Measurements from ENCODE around the gene CACNA2D4. TPM values are rescaled to one million over a fixed set of nuclear protein-coding genes. Genes with fewer than 3 reads are reported as not detected.

The CACNA2D4 gene
- total RNA-seq, 2 experiments from 2014 or later = 20.8 to 23.6 TPM

GRCh38 chr12:1920971-1921370 is 2.5 kb upstream of the CACNA2D4 start:
- H3K36me3 Mint-ChIP-seq (ENCODE audit: low read depth) = no peaks in the 10 kb centered on the region
- no peak overlapping the region for H3K4me3 Mint-ChIP-seq
- ChIA-PET CTCF (interaction anchor here (1.0 kb wide), 1 partner anchor 19 kb away, joined by 3 read pairs; no protein-coding TSS in a partner anchor), POLR2A (no interaction called here)
- no peaks in the 10 kb centered on the region for H3K9me3 Mint-ChIP-seq
- peaks cover 12% of the 10 kb centered on the region for H3K27me3 Mint-ChIP-seq
- peaks cover 14% of the 10 kb centered on the region for H3K4me1 Mint-ChIP-seq
- no peak overlapping the region for H3K27ac Mint-ChIP-seq
- DNase-seq = peak; percentile 14

DNA sequence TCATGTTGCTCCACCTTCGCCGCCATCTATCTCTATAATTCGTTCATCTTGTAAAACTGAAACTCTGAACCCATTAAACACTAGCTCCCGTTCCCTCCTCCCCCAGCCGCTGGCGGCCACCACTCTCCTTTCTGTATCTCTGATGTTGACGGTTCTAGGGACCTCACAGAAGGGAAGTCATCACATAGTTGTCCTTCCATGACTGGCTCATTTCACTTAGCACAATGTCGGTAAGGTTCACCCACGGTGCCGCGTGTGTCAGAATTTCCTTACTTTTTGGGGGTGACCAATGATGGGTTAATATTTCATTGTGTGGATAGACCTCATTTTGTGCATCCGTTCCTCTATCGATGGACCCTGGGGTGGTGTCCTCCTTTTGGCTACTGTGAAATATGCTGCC is 2.0 kb upstream of the CACNA2D4 start:
- CTCF ChIA-PET = interaction anchor here (1.0 kb wide), 1 partner anchor 19 kb away, joined by 3 read pairs; no protein-coding TSS in a partner anchor

GRCh38 chr12:1919763-1920162 is 1.3 kb upstream of the CACNA2D4 start:
- H3K36me3 Mint-ChIP-seq (ENCODE audit: low read depth) = no peaks in the 10 kb centered on the region
- peaks cover 14% of the 10 kb centered on the region for H3K27me3 Mint-ChIP-seq
- POLR2A ChIA-PET = no interaction called here
- H3K27ac Mint-ChIP-seq = no peak overlapping the region
- H3K4me3 Mint-ChIP-seq = no peak overlapping the region
- DNase-seq = peak; percentile 6
- CTCF ChIA-PET = no interaction called here
- peaks cover 22% of the 10 kb centered on the region for H3K4me1 Mint-ChIP-seq
- H3K9me3 Mint-ChIP-seq = no peaks in the 10 kb centered on the region

More for the DNA sequence above, 2.0 kb upstream of the CACNA2D4 start:
- peaks cover 12% of the 10 kb centered on the region for H3K27me3 Mint-ChIP-seq
- H3K4me1 Mint-ChIP-seq = peaks cover 19% of the 10 kb centered on the region
- no peak overlapping the region for H3K4me3 Mint-ChIP-seq
- DNase-seq = peak; percentile 2
- H3K9me3 Mint-ChIP-seq = no peaks in the 10 kb centered on the region
- no peak overlapping the region for H3K27ac Mint-ChIP-seq
- no peaks in the 10 kb centered on the region for H3K36me3 Mint-ChIP-seq (ENCODE audit: low read depth)
- POLR2A ChIA-PET = no interaction called here

- CTCF ChIA-PET = interaction anchor here (1.7 kb wide), 1 partner anchor 21 kb away, joined by 7 read pairs; no protein-coding TSS in a partner anchor
- H3K36me3 Mint-ChIP-seq (ENCODE audit: low read depth) = no peaks in the 10 kb centered on the region
- H3K27ac Mint-ChIP-seq = no peak overlapping the region
- peak; percentile 7 for DNase-seq
- H3K27me3 Mint-ChIP-seq = peaks cover 14% of the 10 kb centered on the region
- H3K4me1 Mint-ChIP-seq = peaks cover 19% of the 10 kb centered on the region
- no peak overlapping the region for H3K4me3 Mint-ChIP-seq
- H3K9me3 Mint-ChIP-seq = no peaks in the 10 kb centered on the region
- POLR2A ChIA-PET = no interaction called here
Observed at GRCh38 chr12:1919284-1919683, 832 bp upstream of the CACNA2D4 start.

- Mint-ChIP-seq H3K27me3 (peaks cover 14% of the 10 kb centered on the region), H3K36me3 (ENCODE audit: low read depth) (no peaks in the 10 kb centered on the region), H3K4me1 (peaks cover 19% of the 10 kb centered on the region), H3K9me3 (no peaks in the 10 kb centered on the region), H3K4me3 (no peak overlapping the region), H3K27ac (no peak overlapping the region)
- CTCF ChIA-PET = interaction anchor here (1.7 kb wide), 1 partner anchor 21 kb away, joined by 7 read pairs; no protein-coding TSS in a partner anchor
- POLR2A ChIA-PET = no interaction called here
- peak; percentile 6 for DNase-seq
Observed at GRCh38 chr12:1918884-1919236, 408 bp upstream of the CACNA2D4 start.

DNA sequence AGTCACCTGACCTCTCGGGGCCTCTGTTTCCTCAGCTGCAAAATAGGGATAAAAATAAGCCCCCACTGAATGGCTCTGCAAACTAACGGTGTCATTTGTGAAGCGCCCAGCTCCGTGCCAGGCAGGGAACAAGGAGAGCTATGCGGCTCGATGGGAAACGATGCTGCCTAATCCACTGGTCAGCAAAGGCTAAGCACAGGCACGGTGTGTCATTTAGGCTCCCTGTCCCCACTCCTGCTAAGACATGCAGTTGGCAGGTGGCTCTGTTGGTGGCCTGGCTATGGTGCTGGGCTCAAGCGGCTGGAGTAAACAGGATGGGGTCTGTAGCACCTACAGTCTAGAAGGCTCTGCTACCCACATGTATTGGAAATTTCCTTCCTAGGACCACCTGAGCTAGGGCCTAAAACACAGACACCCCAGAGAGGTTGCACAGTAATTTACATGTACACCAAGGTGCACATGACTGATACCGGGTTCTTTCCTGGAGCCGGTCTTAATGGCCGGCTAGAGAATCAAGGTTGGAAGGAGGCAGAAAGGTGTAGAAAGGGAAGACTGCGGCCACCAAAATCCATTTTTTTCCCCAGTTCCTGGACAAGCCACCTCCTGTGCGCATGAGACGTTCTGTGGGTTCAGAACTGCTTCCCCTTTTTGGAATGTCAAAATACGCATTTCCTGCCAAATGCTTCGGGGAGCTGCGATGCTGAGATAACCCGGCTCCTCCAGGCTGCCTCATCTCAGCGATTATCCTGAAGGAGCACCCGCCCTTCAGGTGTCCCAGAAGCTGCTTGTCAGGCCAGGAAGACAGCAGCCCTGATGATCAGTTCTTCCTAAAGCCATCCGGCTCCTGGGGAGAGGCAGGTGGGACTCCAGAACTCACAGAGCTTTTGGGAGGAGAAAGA is 1.0 kb downstream of the CACNA2D4 start:
- no peaks in the 10 kb centered on the region for H3K9me3 Mint-ChIP-seq
- POLR2A ChIA-PET = interaction anchor here (0.8 kb wide), 1 partner anchor 120 kb away, joined by 4 read pairs; no protein-coding TSS in a partner anchor
- no peak overlapping the region for H3K4me3 Mint-ChIP-seq

GRCh38 chr12:1916371-1917171 is 1.9 kb downstream of the CACNA2D4 start:
- Mint-ChIP-seq H3K27ac (peak overlapping the region; percentile 70), H3K36me3 (ENCODE audit: low read depth) (no peaks in the 10 kb centered on the region), H3K4me1 (peaks cover 19% of the 10 kb centered on the region), H3K9me3 (no peaks in the 10 kb centered on the region), H3K27me3 (peaks cover 11% of the 10 kb centered on the region), H3K4me3 (no peak overlapping the region)
- peak; percentile 4 for DNase-seq
- POLR2A ChIA-PET = no interaction called here
- CTCF ChIA-PET = interaction anchor here (1.2 to 2.2 kb wide), 2 partner anchors 23 to 126 kb away, joined by 3 to 9 read pairs; no protein-coding TSS in a partner anchor

More for the DNA sequence above, 1.0 kb downstream of the CACNA2D4 start:
- CTCF ChIA-PET = interaction anchor here (1.7 kb wide), 1 partner anchor 23 kb away, joined by 7 read pairs; no protein-coding TSS in a partner anchor
- Mint-ChIP-seq H3K36me3 (ENCODE audit: low read depth) (no peaks in the 10 kb centered on the region), H3K4me1 (peaks cover 19% of the 10 kb centered on the region), H3K27ac (no peak overlapping the region), H3K27me3 (peaks cover 11% of the 10 kb centered on the region)
- peak; percentile 12 for DNase-seq

GRCh38 chr12:1915082-1915968 is 3.1 kb downstream of the CACNA2D4 start:
- DNase-seq = peak; percentile 66
- CTCF ChIA-PET = interaction anchor here (1.1 to 2.2 kb wide), 3 partner anchors 25 to 124 kb away, joined by 3 to 9 read pairs (median 3); no protein-coding TSS in a partner anchor
- Mint-ChIP-seq H3K36me3 (ENCODE audit: low read depth) (no peaks in the 10 kb centered on the region), H3K4me1 (peaks cover 19% of the 10 kb centered on the region), H3K27me3 (peaks cover 11% of the 10 kb centered on the region), H3K27ac (peak overlapping the region; percentile 70), H3K9me3 (peaks cover 2% of the 10 kb centered on the region), H3K4me3 (no peak overlapping the region)
- POLR2A ChIA-PET = interaction anchor here (0.6 kb wide), 1 partner anchor 312 kb away, joined by 3 read pairs; no protein-coding TSS in a partner anchor

DNA sequence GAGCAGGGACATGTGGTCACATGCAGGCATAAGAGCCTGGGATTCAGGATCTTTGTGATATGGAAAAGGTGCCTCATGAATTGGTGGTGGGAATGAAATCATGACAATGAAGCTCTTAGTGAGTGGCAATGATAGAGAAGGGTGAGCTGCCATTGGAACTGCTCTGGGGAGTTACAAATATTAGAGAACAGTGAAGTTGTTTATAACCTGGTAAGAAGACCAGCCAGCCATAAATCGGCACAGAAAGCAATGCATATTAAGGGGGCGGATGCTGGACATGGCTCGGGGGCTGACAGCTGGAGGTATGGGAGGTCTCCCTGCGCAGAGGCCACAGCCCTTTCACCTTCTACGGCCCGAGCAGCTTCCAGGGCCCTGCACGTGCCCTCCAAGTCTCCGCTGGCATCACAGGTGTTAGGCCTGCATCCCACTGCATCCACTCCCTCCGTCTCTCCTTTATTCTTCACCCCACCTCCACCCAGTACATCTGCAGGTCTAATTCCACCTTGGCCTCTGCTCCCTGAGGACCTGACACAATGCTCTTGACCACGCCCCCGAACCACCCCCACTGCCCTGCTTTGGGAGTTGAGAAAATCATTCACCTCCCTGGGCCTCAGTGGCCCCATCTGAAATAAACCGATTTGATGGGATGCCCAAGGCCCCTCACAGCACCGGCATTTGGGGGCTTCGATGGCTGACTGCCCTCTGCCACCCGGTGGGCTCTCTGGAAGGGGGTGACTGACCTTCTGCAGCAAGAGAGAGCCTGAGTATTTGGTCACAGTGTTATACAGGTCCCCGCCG is 4.1 kb downstream of the CACNA2D4 start:
- H3K36me3 Mint-ChIP-seq (ENCODE audit: low read depth) = no peaks in the 10 kb centered on the region
- peaks cover 10% of the 10 kb centered on the region for H3K27me3 Mint-ChIP-seq
- H3K27ac Mint-ChIP-seq = peak overlapping the region; percentile 32
- peaks cover 19% of the 10 kb centered on the region for H3K4me1 Mint-ChIP-seq
- DNase-seq = peak; percentile 12
- CTCF ChIA-PET = interaction anchor here (2.2 kb wide), 1 partner anchor 26 kb away, joined by 9 read pairs; no protein-coding TSS in a partner anchor
- no peak overlapping the region for H3K4me3 Mint-ChIP-seq
- H3K9me3 Mint-ChIP-seq = peaks cover 2% of the 10 kb centered on the region
- POLR2A ChIA-PET = no interaction called here

DNA sequence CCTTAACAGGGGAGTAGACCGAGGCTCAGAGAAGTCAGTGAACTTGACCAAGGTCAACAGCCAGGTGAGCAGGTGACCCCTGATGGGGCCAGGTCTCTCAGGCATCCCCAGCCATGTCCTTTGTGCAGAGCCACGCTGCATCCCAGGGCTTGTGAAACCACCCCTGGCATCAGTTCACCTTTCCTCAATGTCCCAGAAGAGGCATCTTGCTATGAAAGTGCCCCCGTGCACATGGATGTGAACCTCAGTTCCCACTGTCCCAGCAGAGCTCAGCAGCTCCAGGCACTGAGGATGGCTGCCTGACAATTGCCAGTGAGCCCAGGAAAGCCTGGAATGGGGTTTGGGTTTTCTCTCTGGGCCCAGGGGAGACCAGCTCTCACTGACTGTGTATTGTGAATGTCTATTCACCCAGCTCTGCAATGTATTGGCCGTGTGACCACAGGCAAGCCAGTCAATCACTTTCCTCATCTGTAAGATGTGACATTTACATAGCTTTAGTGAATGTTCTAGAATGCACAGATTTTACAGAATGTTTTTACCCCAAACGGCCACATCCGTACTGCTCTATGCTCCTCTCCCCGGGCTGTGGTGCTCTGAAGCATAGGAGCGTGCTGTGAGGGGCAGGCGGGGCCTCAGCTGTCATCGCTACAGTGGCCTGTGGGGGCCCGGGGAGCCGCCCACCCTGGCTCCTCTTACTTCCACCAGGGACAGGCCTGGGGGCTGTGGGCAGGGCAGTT is 4.9 kb downstream of the CACNA2D4 start:
- POLR2A ChIA-PET = no interaction called here

More for the DNA sequence above, 4.9 kb downstream of the CACNA2D4 start:
- peaks cover 19% of the 10 kb centered on the region for H3K4me1 Mint-ChIP-seq
- H3K27me3 Mint-ChIP-seq = peaks cover 7% of the 10 kb centered on the region
- CTCF ChIA-PET = no interaction called here
- no peaks in the 10 kb centered on the region for H3K36me3 Mint-ChIP-seq (ENCODE audit: low read depth)
- DNase-seq = peak; percentile 7
- no peak overlapping the region for H3K4me3 Mint-ChIP-seq
- H3K9me3 Mint-ChIP-seq = peaks cover 2% of the 10 kb centered on the region
- H3K27ac Mint-ChIP-seq = no peak overlapping the region
